Mucosa of descending colon (tissue), 3 donors: Measurements from ENCODE around the gene PARP8. TPM values are rescaled to one million over a fixed set of nuclear protein-coding genes. Genes with fewer than 3 reads are reported as not detected.

ENCODE experiments used
- ATAC-seq: fragments of 200-7000 bp; cut with Tn5 transposase; one replicate; pipeline ENCODE4 v1.9.1; 2020; ENCODE audit warnings: mild to moderate bottlenecking, moderate library complexity
- DNase-seq, 3 donors: peaks; one replicate each; pipeline ENCODE4 v3.0.0-alpha.2; 2020
- H3K36me3 ChIP-seq: fragments of 200-600 bp; one replicate; pipeline ENCODE4 v1.8.0; 2021; ENCODE audit warnings: low read depth, mild to moderate bottlenecking
- H3K4me1 ChIP-seq: fragments of 200-600 bp; one replicate; pipeline ENCODE4 v1.8.0; 2021; ENCODE audit warnings: low read depth, mild to moderate bottlenecking
- H3K4me3 ChIP-seq: fragments of 200-600 bp; one replicate; pipeline ENCODE4 v1.8.0; 2021; ENCODE audit warnings: mild to moderate bottlenecking
- H3K9me3 ChIP-seq: fragments of 200-600 bp; one replicate; pipeline ENCODE4 v1.8.0; 2021; ENCODE audit warnings: mild to moderate bottlenecking
- CTCF ChIP-seq: fragments of 200-600 bp; IDR thresholded peaks from one replicate; pipeline ENCODE4 v1.8.0; 2022; ENCODE audit warnings: antibody characterized with exemption, mild to moderate bottlenecking
- intact Hi-C, 2 donors: fragments of 100-400 bp; cut with DNase I in 1 of 2; cut with micrococcal nuclease in 1 of 2; formaldehyde crosslinking; loops; one replicate each; pipeline versions ENCODE4 v1.11.0 to v1.11.1; 2022; cut with DNase I, micrococcal nuclease
- total RNA-seq, 3 donors: library from RNA; stranded (reverse); fragmentation: NEBNext Ultra II Directional in 2 of 3; extraction: Animal tissue kit (Norgen Biotek cat#: 25700) in 2 of 3; gene quantifications; one replicate each; pipeline versions ENCODE4 v1.2.1 to v1.2.4, GENCODE V29; 2021 to 2023
- donor health status: DM: no; HTN: no; CAD: no; lungs with moderate emphysema.
- donor health status: DM: no; HTN: no; CAD: no.
- donor health status: DM: no; HTN: yes; CAD: no.

The PARP8 gene
- total RNA-seq, 3 donors from 2014 or later = 7.4 to 29.3 (median 20.1) TPM

GRCh38 chr5:50759526-50760270 is 93.3 kb downstream of the PARP8 start:
- no peaks in the 10 kb centered on the region for H3K4me1 ChIP-seq
- no peaks in the 10 kb centered on the region for H3K9me3 ChIP-seq
- TF ChIP-seq CTCF = no peak
- no peak overlapping the region for H3K4me3 ChIP-seq
- DNase-seq = no peak
- no peaks in the 10 kb centered on the region for H3K36me3 ChIP-seq
- ATAC-seq = no peak
- intact Hi-C loops = no loop called here

DNA sequence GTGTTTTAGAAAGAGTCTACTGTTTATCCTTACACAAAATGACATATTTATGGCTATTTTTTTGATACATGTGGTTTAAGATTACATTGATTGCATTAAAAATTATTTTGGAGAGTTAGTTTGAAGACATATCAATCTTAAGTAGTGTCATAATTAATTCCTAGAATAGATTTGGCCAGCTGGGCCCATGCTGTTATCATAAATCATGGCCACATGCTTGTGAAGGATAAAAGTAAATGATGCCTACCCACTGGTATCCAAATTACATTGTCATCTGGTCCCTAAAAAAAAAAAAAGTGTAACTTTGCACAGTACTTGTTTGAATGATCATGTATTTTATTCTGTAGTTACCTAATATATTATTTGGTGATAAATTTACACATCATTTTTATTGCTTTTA is 96.9 kb downstream of the PARP8 start:
- Histone ChIP-seq H3K9me3 (no peaks in the 10 kb centered on the region), H3K36me3 (no peaks in the 10 kb centered on the region), H3K4me1 (no peaks in the 10 kb centered on the region), H3K4me3 (no peak overlapping the region)
- intact Hi-C loops = no loop called here
- TF ChIP-seq CTCF = no peak
- no peak for ATAC-seq
- DNase-seq = no peak

DNA sequence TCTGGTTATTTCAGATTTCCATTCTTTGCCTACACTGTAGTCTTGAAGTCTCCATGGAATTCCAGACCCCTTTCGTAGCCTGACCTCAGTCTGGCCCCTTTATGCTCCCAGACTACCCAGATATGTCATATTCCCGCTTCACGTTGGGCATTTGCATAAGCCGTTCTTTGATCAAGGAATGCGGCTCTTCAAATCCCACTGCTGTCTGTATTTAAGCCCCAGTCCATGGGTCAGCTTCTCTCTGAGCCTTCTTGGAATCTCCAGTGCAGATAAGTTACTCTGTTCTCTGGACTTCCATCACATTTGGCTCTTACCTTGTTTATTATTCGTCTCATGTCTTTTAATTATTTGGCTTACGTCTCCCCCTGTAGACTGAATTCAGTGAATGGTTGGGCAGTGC is 97.4 kb downstream of the PARP8 start:
- H3K4me3 ChIP-seq = no peak overlapping the region

GRCh38 chr5:50766042-50766441 is 99.6 kb downstream of the PARP8 start:
- TF ChIP-seq CTCF = no peak
- intact Hi-C loops = no loop called here
- DNase-seq = no peak

More for the DNA sequence above, 97.4 kb downstream of the PARP8 start:
- Histone ChIP-seq H3K9me3 (no peaks in the 10 kb centered on the region), H3K4me1 (no peaks in the 10 kb centered on the region), H3K36me3 (no peaks in the 10 kb centered on the region)
- intact Hi-C loops = no loop called here
- no peak for ATAC-seq
- no peak for TF ChIP-seq CTCF
- DNase-seq = no peak

GRCh38 chr5:50766462-50766861 is 100.0 kb downstream of the PARP8 start:
- intact Hi-C loops = no loop called here
- H3K36me3 ChIP-seq = no peaks in the 10 kb centered on the region

More at GRCh38 chr5:50766042-50766441, 99.6 kb downstream of the PARP8 start:
- no peak for ATAC-seq
- no peak overlapping the region for H3K4me3 ChIP-seq
- H3K36me3 ChIP-seq = no peaks in the 10 kb centered on the region
- no peaks in the 10 kb centered on the region for H3K9me3 ChIP-seq
- H3K4me1 ChIP-seq = no peaks in the 10 kb centered on the region

More at GRCh38 chr5:50766462-50766861, 100.0 kb downstream of the PARP8 start:
- TF ChIP-seq CTCF = no peak
- ATAC-seq (no peak), DNase-seq (no peak)
- no peaks in the 10 kb centered on the region for H3K4me1 ChIP-seq
- H3K9me3 ChIP-seq = no peaks in the 10 kb centered on the region
- H3K4me3 ChIP-seq = no peak overlapping the region
